NT2/D1 (cell line): Measurements from ENCODE around the gene HAGHL.

ENCODE experiments used
- SUZ12 ChIP-seq: IDR thresholded peaks from 2 replicates; pipeline ENCODE4 v1.6.1; 2011; ENCODE audit not compliant: insufficient read length, insufficient read depth; ENCODE audit errors: extremely low read depth
- YY1 ChIP-seq: IDR thresholded peaks from 2 replicates; pipeline ENCODE4 v1.6.1; 2011; ENCODE audit not compliant: insufficient read length, insufficient read depth
- ZNF274 ChIP-seq: IDR thresholded peaks from 2 replicates; pipeline ENCODE4 v1.6.1; 2011; ENCODE audit warnings: mild to moderate bottlenecking, low read depth, low read length

DNA sequence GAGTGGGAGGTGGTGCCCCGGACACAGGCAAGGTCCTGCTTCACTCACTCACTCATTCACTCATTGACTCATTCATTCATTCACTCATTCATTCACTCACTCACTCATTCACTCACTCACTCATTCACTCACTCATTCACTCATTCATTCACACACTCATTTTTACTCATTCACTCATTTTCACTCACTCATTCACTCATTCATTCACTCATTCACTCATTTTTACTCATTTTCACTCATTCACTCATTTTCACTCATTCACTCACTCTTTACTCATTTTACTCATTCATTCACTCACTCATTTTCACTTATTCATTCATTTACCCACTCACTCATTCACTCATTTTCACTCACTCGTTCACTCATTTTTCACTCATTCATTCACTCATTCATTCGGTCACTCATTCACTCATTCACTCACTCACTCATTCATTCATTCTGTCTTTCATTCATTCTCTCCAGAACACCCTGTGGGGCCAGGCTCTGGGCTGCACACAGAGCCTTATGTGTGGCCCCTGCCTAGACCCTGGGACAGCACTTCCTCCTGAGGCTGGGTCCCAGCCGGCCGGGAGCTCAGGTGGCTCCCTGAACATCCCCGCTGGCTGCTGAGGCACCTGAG is 52.1 kb downstream of the HAGHL start:
- TF ChIP-seq ZNF274 (no peak), SUZ12 (no peak), YY1 (no peak)
